RWPE1 (cell line): ENCODE measurements around the gene CDH6.
A peak's percentile ranks its signal among the peaks of the same experiment; 100 is the strongest.

ENCODE experiments used
- CTCF ChIA-PET: fragments of 350-600 bp; sonication (Branson Sonifier 250); formaldehyde crosslinking; extraction: SDS; loops from one replicate; lab custom pipeline; 2021; lab: Yijun Ruan, JAX
- POLR2A ChIA-PET: fragments of 400-600 bp; formaldehyde crosslinking; extraction: SDS; loops from one replicate; lab custom pipeline; 2020; ENCODE audit warnings: antibody characterized with exemption; ENCODE audit not compliant: low non-redundant PET; lab: Yijun Ruan, JAX
- DNase-seq: peaks from one replicate; pipeline ENCODE4 v3.0.0; 2012; ENCODE audit warnings: low spot score
- H3K27ac ChIP-seq: fragments of 450-650 bp; 2 replicates; pipeline ENCODE4 v1.5.1; 2017
- TF ChIP-seq, protein P1 (sequence below): fragments of 450-650 bp; conservative IDR thresholded peaks from 2 replicates; pipeline ENCODE4 v1.5.1; 2017; ENCODE audit warnings: low read depth, mild to moderate bottlenecking

CDH6 gene

DNA sequence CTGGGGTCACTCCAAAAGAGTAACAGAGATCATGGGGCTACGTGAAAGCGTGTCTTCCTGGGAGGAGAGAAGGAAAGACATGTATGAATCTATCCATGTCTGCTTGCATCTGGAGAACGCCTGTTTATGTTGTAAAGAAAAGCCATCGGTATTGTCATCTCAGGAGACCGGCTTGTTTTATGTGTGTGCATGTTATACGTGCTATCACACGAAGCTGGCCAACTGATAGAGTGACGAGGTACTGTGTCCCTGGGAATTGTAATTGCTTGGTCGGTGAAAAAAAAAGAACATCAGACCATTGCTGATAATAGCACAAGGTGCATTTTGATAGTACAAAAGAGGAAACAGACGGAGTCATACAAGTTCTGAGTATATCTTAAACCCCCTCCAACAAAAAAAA lies 370 bp upstream of the CDH6 start:
- TF ChIP-seq, protein P1, sequence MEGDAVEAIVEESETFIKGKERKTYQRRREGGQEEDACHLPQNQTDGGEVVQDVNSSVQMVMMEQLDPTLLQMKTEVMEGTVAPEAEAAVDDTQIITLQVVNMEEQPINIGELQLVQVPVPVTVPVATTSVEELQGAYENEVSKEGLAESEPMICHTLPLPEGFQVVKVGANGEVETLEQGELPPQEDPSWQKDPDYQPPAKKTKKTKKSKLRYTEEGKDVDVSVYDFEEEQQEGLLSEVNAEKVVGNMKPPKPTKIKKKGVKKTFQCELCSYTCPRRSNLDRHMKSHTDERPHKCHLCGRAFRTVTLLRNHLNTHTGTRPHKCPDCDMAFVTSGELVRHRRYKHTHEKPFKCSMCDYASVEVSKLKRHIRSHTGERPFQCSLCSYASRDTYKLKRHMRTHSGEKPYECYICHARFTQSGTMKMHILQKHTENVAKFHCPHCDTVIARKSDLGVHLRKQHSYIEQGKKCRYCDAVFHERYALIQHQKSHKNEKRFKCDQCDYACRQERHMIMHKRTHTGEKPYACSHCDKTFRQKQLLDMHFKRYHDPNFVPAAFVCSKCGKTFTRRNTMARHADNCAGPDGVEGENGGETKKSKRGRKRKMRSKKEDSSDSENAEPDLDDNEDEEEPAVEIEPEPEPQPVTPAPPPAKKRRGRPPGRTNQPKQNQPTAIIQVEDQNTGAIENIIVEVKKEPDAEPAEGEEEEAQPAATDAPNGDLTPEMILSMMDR: no peak
- H3K27ac ChIP-seq: no peak overlapping the region
- CTCF ChIA-PET: no interaction called here
- POLR2A ChIA-PET: no interaction called here
- DNase-seq: no peak

DNA sequence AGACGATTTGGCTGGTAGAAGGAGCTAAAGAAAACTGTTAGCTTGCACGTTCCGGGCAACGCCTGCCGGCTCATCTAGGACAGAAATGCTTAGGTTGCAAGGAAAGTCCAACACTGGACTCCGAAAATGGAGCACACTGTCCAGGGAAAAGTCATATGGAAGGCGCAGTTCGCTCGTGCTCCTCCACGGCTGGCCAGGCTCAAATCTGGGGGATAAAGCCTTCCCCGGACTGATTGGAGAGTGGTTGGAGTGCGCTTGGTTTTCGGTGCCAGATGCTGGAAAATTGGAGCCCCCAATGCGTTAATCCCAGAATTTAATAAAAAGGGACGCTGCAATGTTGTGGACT lies 955 bp downstream of the CDH6 start:
- POLR2A ChIA-PET: no interaction called here
- no peak overlapping the region for H3K27ac ChIP-seq
- TF ChIP-seq, protein P1: no peak
- CTCF ChIA-PET: no interaction called here
- DNase-seq: no peak

DNA sequence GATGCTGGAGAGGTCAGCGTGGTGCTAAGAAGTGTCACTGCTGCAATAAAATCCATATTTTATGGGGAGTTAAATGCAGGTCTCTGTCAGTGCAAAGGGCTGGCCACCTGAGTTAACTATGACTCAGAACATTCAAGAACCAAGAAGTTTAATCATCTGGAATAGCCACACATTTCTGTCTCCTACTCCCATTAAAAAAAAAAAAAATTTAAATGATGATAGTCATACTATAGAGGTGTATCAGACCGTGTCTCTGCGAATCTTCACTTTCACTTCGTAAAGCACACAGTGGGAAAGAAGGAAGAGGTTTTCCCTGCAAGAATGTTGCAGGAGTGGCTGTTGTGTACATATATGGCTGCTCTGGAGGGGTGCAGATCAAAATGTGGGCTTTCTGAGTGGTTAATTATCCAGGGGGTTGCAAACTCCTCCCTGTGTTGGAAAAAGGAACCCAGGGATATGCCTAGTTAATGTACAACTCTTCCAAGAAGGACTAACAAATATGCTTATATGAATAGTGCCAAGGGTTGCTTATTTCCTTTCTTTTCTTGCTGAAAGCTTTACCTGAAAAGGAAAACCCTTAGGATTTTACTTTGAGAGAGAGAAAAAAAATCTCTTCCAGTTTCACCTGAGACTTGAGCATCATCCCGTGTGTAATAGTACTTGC lies 1.5 kb downstream of the CDH6 start:
- CTCF ChIA-PET: interaction anchor here (0.6 kb wide), 1 partner anchor 1559 kb away, joined by 4 read pairs; no protein-coding TSS in a partner anchor
- DNase-seq: peak; percentile 26
- TF ChIP-seq, protein P1: no peak
- POLR2A ChIA-PET: no interaction called here
- H3K27ac ChIP-seq: no peak overlapping the region

DNA sequence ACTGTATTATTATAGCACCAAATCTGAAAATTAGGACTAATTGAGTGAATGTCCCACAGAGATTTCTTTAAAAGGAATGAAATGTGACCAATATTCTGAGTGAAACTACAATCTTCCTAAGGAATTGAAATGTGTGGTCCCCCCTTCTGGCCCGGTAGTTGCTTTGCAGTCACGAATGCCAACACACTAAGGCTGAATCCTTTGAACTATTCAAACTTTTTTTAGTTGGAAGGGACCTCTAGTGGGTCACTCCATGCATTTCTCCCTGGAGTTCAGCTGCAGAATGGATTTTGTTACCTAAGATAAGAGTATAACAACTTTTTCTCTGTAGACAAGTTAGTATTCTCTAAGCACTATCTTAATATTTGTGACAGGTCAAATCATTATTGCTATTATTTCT lies 2.8 kb downstream of the CDH6 start:
- CTCF ChIA-PET: no interaction called here
- TF ChIP-seq, protein P1: no peak
- POLR2A ChIA-PET: no interaction called here
- no peak for DNase-seq
- no peak overlapping the region for H3K27ac ChIP-seq

DNA sequence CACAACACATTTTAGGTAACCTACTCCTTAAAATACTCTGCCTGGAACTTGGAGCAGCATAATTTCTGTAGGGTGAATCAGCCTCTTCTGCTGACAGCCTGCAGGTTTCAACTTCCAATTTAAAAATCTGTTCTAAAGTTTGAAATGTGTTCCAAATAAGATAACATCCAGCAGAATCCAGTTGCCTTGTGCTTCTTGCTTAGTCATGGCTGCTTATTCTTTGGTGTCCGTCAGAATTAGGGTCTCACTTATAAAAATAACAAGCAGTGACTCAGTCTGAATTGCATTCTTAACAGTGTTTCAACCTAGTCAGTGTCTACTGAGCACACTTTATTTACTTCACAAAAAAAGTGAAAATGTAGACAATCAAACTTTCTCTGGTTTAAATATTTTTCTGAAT lies 3.7 kb downstream of the CDH6 start:
- no peak for DNase-seq
- TF ChIP-seq, protein P1: no peak
- ChIA-PET POLR2A (no interaction called here), CTCF (no interaction called here)
- H3K27ac ChIP-seq: no peak overlapping the region

DNA sequence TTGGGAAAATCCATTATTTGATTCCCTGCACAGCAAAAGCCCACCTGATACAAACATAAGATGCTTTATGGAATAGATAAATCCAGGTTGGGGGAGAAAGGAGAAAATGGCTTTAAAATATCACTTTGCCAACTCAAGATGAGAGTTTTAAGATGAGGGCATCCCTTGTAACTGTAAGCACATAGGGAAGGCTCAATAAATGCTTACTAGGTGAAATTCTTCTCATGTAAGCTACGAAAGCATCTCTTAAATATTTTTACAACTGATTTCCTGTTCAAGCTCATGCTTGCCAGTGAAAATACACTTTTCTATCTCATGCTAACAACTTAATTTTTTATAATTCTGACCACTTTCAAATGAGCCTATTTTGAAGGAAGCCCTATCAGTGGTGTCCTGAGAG lies 11.5 kb downstream of the CDH6 start:
- TF ChIP-seq, protein P1: no peak
- no peak for DNase-seq
- no peak overlapping the region for H3K27ac ChIP-seq
- ChIA-PET POLR2A (no interaction called here), CTCF (interaction anchor here (0.7 kb wide), 1 partner anchor 1468 kb away, joined by 5 read pairs; no protein-coding TSS in a partner anchor)
